ENCODE measurements around the gene CNTN4. TPM values are rescaled to one million over a fixed set of nuclear protein-coding genes. Genes with fewer than 3 reads are reported as not detected.

Gene CNTN4
- total and polyA plus RNA-seq, 2 experiments from 2014 or later, result 0.91 to 4.0 TPM

DNA sequence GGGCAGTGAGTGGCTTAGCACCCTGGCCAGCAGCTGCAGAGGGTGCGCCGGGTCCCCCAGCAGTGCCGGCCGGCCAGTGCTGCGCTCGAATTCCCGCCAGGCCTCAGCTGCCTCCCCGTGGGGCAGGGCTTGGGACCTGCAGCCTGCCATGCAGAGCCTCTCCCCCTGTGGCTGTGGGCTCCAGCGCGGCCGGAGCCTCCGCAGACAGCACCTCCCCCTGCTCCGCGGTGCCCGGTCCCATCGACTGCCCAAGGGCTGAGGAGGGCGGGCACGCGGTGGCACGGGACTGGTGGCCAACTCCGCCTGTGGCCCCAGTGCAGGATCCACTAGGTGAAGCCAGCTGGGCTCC, 386.3 kb downstream of the CNTN4 start:
- Mint-ChIP-seq H3K27me3 (ENCODE audit: insufficient read depth, low read depth, poor library complexity) (peaks cover 4% of the 10 kb centered on the region), H3K9me3 (peaks cover 86% of the 10 kb centered on the region), H3K4me1 (no peaks in the 10 kb centered on the region)

More for the DNA sequence above, 386.3 kb downstream of the CNTN4 start:
- Histone ChIP-seq H3F3A (replicated peaks; ENCODE audit: low read depth) (no peaks in the 10 kb centered on the region), H3K4me1 (ENCODE audit: insufficient read depth) (peaks cover 4% of the 10 kb centered on the region; the same call in 1 of the 2 replicates), H4K20me1 (replicated peaks; ENCODE audit: insufficient read depth) (no peaks in the 10 kb centered on the region), H3K27ac (ENCODE audit: low read depth) (no peak overlapping the region), H3K4me2 (no peak overlapping the region), H2AFZ (no peak overlapping the region), H3K27me3 (ENCODE audit: insufficient read depth) (no peaks in the 10 kb centered on the region), H3K79me2 (replicated peaks; ENCODE audit: insufficient read depth) (no peaks in the 10 kb centered on the region), H3K4me3 (no peak overlapping the region), H3K9me2 (ENCODE audit: insufficient read depth) (no peaks in the 10 kb centered on the region), H3K36me3 (ENCODE audit: insufficient read depth) (no peaks in the 10 kb centered on the region; the same call in 1 of the 2 replicates)
- peaks cover 27% of the 10 kb centered on the region; the same call in 2 of the 3 replicates for H3K36me3 Mint-ChIP-seq (ENCODE audit: low read depth)
- no peak overlapping the region for H3K27ac Mint-ChIP-seq
- TF ChIP-seq CREB1 (CRISPR knock-in tag; IDR thresholded peaks at IDR 0.05; ENCODE audit: low read depth) (no peak), POLR2AphosphoS5 (IDR thresholded peaks at IDR 0.05; ENCODE audit: low read depth) (no peak), ZNF114 (CRISPR knock-in tag; IDR thresholded peaks at IDR 0.05) (no peak), NANOG (IDR thresholded peaks at IDR 0.05; ENCODE audit: borderline replicate concordance) (no peak), EZH2 (IDR thresholded peaks at IDR 0.05; ENCODE audit: low read depth, unreplicated experiment) (no peak), ETS1 (IDR thresholded peaks at IDR 0.05) (no peak), REST (IDR thresholded peaks at IDR 0.05; ENCODE audit: unreplicated experiment) (no peak), STAT1 (IDR thresholded peaks at IDR 0.05; ENCODE audit: unreplicated experiment) (no peak)
- TF ChIP-seq, protein P1, sequence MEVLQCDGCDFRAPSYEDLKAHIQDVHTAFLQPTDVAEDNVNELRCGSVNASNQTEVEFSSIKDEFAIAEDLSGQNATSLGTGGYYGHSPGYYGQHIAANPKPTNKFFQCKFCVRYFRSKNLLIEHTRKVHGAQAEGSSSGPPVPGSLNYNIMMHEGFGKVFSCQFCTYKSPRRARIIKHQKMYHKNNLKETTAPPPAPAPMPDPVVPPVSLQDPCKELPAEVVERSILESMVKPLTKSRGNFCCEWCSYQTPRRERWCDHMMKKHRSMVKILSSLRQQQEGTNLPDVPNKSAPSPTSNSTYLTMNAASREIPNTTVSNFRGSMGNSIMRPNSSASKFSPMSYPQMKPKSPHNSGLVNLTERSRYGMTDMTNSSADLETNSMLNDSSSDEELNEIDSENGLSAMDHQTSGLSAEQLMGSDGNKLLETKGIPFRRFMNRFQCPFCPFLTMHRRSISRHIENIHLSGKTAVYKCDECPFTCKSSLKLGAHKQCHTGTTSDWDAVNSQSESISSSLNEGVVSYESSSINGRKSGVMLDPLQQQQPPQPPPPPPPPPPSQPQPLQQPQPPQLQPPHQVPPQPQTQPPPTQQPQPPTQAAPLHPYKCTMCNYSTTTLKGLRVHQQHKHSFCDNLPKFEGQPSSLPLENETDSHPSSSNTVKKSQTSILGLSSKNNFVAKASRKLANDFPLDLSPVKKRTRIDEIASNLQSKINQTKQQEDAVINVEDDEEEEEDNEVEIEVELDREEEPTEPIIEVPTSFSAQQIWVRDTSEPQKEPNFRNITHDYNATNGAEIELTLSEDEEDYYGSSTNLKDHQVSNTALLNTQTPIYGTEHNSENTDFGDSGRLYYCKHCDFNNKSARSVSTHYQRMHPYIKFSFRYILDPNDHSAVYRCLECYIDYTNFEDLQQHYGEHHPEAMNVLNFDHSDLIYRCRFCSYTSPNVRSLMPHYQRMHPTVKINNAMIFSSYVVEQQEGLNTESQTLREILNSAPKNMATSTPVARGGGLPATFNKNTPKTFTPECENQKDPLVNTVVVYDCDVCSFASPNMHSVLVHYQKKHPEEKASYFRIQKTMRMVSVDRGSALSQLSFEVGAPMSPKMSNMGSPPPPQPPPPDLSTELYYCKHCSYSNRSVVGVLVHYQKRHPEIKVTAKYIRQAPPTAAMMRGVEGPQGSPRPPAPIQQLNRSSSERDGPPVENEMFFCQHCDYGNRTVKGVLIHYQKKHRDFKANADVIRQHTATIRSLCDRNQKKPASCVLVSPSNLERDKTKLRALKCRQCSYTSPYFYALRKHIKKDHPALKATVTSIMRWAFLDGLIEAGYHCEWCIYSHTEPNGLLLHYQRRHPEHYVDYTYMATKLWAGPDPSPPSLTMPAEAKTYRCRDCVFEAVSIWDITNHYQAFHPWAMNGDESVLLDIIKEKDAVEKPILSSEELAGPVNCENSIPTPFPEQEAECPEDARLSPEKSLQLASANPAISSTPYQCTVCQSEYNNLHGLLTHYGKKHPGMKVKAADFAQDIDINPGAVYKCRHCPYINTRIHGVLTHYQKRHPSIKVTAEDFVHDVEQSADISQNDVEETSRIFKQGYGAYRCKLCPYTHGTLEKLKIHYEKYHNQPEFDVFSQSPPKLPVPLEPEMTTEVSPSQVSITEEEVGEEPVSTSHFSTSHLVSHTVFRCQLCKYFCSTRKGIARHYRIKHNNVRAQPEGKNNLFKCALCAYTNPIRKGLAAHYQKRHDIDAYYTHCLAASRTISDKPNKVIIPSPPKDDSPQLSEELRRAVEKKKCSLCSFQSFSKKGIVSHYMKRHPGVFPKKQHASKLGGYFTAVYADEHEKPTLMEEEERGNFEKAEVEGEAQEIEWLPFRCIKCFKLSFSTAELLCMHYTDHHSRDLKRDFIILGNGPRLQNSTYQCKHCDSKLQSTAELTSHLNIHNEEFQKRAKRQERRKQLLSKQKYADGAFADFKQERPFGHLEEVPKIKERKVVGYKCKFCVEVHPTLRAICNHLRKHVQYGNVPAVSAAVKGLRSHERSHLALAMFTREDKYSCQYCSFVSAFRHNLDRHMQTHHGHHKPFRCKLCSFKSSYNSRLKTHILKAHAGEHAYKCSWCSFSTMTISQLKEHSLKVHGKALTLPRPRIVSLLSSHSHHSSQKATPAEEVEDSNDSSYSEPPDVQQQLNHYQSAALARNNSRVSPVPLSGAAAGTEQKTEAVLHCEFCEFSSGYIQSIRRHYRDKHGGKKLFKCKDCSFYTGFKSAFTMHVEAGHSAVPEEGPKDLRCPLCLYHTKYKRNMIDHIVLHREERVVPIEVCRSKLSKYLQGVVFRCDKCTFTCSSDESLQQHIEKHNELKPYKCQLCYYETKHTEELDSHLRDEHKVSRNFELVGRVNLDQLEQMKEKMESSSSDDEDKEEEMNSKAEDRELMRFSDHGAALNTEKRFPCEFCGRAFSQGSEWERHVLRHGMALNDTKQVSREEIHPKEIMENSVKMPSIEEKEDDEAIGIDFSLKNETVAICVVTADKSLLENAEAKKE (CRISPR knock-in tag; IDR thresholded peaks at IDR 0.05), result no peak
- H3K4me3 Mint-ChIP-seq, result no peak overlapping the region
- DNase-seq (ENCODE audit: low spot score) (no peak), ATAC-seq (no peak)

Measured in GM23338 (cell line).